Placental pericyte (primary cell): ENCODE data around the gene ZNF697. TPM values are rescaled to one million over a fixed set of nuclear protein-coding genes. Genes with fewer than 3 reads are reported as not detected.

Experiments
- total RNA-seq: library from RNA; depleted of rRNA; stranded (reverse); fragments of >200 nt; gene quantifications from 2 replicates; pipeline ENCODE4 v1.2.3, GENCODE V29; 2012

The ZNF697 gene
- total RNA-seq, result 25.4 and 32.1 TPM in 2 replicates

GRCh38 chr1:119647734-119648619 is at the start of gene ZNF697:
Gene ZNF697, minus strand, starts transcription at chr1:119648266. Its CDS starts 22,166 bp downstream, at chr1:119626100.

Other genes with a start within 250 kb of the ZNF697 start
- not detected in 2 replicates for gene HSD3B2, start 233.1 kb downstream of the ZNF697 start, total RNA-seq
- not detected in 2 replicates for gene HSD3B1, start 141.1 kb downstream of the ZNF697 start, total RNA-seq
- gene PHGDH, start 63.7 kb upstream of the ZNF697 start, total RNA-seq, result 89.0 and 173 TPM in 2 replicates
- not detected in 2 replicates for gene HMGCS2, start 120.6 kb upstream of the ZNF697 start, total RNA-seq
- gene REG4, start 163.2 kb upstream of the ZNF697 start, total RNA-seq, result not detected in 2 replicates
- gene ADAM30, start 248.2 kb upstream of the ZNF697 start, total RNA-seq, result not detected in 2 replicates